ENCODE results near the gene MAT2A. TPM values are rescaled to one million over a fixed set of nuclear protein-coding genes. Genes with fewer than 3 reads are reported as not detected.

The MAT2A gene
- total and polyA plus RNA-seq, 2 donors (not counting 1 experiment from before 2014, with no cell fraction given), result 133 to 177 TPM

DNA sequence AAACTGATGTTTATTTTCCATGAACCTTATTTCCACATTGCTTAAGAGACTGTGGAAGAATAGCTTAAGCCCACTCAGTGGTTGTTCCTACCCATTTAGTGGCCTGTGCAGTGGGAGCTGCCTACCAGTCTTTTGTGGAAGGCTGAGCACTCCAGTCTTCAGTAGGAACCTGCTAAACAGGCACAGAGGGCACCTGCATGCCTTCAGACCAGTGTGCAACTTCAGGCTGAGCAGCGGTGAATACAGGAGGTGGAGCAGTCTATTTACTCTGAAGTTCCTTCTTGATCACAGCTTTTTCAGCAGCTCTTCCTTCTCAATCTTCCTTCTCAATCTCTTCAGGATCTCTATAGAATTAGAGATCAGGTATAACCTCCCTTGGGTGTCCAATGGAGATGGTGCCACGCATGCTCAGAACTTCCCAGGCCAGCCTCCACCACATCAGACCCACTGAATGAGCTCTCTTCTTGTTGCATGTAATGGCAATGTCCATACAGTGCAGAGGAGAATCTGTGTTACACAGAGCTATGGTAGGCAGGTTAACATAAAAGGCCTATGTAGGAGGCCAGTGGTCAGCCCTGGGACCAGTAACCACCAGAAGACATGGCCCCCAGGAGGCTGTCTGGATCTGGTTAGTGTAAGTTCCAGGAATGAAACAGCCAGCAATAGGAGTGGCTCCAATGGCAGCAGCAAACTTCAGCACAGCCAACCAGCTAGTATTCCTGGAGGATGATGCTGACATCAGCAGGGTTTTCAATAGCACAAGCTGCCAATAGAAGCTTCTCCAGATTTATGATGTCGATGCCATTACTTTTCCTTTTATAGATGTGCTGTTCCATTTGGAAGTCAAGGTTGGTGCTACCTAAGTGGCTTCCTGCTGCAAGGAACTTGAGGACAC lies 47.9 kb upstream of the MAT2A start:
- Histone ChIP-seq H3K27ac (ENCODE audit: low read length in 2 of 2) (no peak overlapping the region), H3K27me3 (replicated peaks in 1 of 4; ENCODE audit: control extremely low read depth in 1 of 4, control insufficient read depth in 3 of 4, insufficient read depth in 4 of 4, low read length in 3 of 4) (no peaks in the 10 kb centered on the region), H3K36me3 (replicated peaks in 1 of 2; ENCODE audit: control extremely low read depth in 1 of 2, control insufficient read depth in 1 of 2, extremely low read depth in 1 of 2, insufficient read depth in 2 of 2, low read length in 1 of 2) (no peaks in the 10 kb centered on the region), H3K4me1 (ENCODE audit: control insufficient read depth in 2 of 2, insufficient read depth in 2 of 2, low read length in 2 of 2) (peaks cover 0 to 5% of the 10 kb centered on the region in 2 donors), H3K4me2 (replicated peaks; ENCODE audit: low read depth, low read length, poor library complexity, severe bottlenecking) (no peak overlapping the region), H3K9ac (ENCODE audit: low read length) (no peak overlapping the region), H3K9me3 (ENCODE audit: control extremely low read depth in 1 of 3, control insufficient read depth in 2 of 3, insufficient read depth in 1 of 3, low read length in 2 of 3) (peaks cover 0 to 31% (median 6%) of the 10 kb centered on the region in 3 donors), H3K4me3 (ENCODE audit: control extremely low read depth in 1 of 5, extremely low read depth in 1 of 5, insufficient read depth in 1 of 5, low read depth in 2 of 5, low read length in 4 of 5) (no peak overlapping the region), H2AFZ (ENCODE audit: insufficient read depth, low read depth, low read length, poor library complexity, severe bottlenecking) (no peak overlapping the region), H4K20me1 (ENCODE audit: control insufficient read depth, insufficient read depth, low read length, poor library complexity, severe bottlenecking) (no peaks in the 10 kb centered on the region), H3K79me2 (ENCODE audit: control insufficient read depth, insufficient read depth, low read length) (no peaks in the 10 kb centered on the region)
- intact Hi-C loops (cut with micrococcal nuclease), result no loop called here
- DNase-seq, result no peak
- Mint-ChIP-seq H3K4me3 (no peak overlapping the region), H3K4me1 (peaks cover 7% of the 10 kb centered on the region), H3K27me3 (no peaks in the 10 kb centered on the region), H3K9me3 (ENCODE audit: insufficient read depth) (peaks cover 2% of the 10 kb centered on the region), H3K27ac (no peak overlapping the region)
- POLR2A ChIA-PET, result no interaction called here
- WGBS (ENCODE audit: insufficient coverage), result no CpG with 5 or more reads among the region's 3 CpGs
- ATAC-seq (ENCODE audit: low read depth), result no peak
- TF ChIP-seq EZH2 (IDR thresholded peaks at IDR 0.05; ENCODE audit: borderline replicate concordance, insufficient read depth, low read depth, low read length, poor library complexity, severe bottlenecking) (no peak), CTCF (IDR thresholded peaks at IDR 0.05) (no peak)
- CTCF ChIA-PET, result interaction anchor here (0.8 kb wide), 1 partner anchor 107 kb away, joined by 3 read pairs; no protein-coding TSS in a partner anchor

DNA sequence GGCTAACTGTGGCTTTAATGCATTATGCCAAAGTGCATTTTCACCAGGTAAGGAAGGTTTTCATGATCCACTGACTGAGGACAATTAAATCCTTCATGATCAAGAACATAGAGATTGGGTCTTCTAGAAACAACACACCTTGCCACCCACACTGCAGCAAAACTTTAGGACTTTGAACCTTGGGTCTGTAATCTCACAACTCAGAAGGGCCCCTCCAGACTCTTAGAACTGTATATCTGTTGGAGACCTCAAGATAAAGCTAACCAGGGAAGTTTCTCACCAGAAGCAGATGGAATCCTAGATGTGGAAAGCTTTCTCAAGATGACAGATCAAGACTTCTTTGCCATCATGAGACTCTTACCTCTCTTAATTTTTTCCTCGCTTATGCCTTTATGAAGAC lies 42.5 kb upstream of the MAT2A start:
- Histone ChIP-seq H3K4me3 (ENCODE audit: control extremely low read depth in 1 of 5, extremely low read depth in 1 of 5, insufficient read depth in 1 of 5, low read depth in 2 of 5, low read length in 4 of 5) (no peak overlapping the region), H3K36me3 (replicated peaks in 1 of 2; ENCODE audit: control extremely low read depth in 1 of 2, control insufficient read depth in 1 of 2, extremely low read depth in 1 of 2, insufficient read depth in 2 of 2, low read length in 1 of 2) (no peaks in the 10 kb centered on the region), H3K27me3 (replicated peaks in 1 of 4; ENCODE audit: control extremely low read depth in 1 of 4, control insufficient read depth in 3 of 4, insufficient read depth in 4 of 4, low read length in 3 of 4) (no peaks in the 10 kb centered on the region), H2AFZ (ENCODE audit: insufficient read depth, low read depth, low read length, poor library complexity, severe bottlenecking) (no peak overlapping the region), H3K9ac (ENCODE audit: low read length) (no peak overlapping the region), H3K27ac (ENCODE audit: low read length in 2 of 2) (no peak overlapping the region), H3K9me3 (ENCODE audit: control extremely low read depth in 1 of 3, control insufficient read depth in 2 of 3, insufficient read depth in 1 of 3, low read length in 2 of 3) (no peaks in the 10 kb centered on the region), H4K20me1 (ENCODE audit: control insufficient read depth, insufficient read depth, low read length, poor library complexity, severe bottlenecking) (no peaks in the 10 kb centered on the region), H3K4me2 (replicated peaks; ENCODE audit: low read depth, low read length, poor library complexity, severe bottlenecking) (no peak overlapping the region), H3K4me1 (ENCODE audit: control insufficient read depth in 2 of 2, insufficient read depth in 2 of 2, low read length in 2 of 2) (peaks cover 6 to 20% of the 10 kb centered on the region in 2 donors), H3K79me2 (ENCODE audit: control insufficient read depth, insufficient read depth, low read length) (no peaks in the 10 kb centered on the region)
- CTCF ChIA-PET, result no interaction called here
- no peak for TF ChIP-seq CTCF (IDR thresholded peaks at IDR 0.05)
- no peak for TF ChIP-seq EZH2 (IDR thresholded peaks at IDR 0.05; ENCODE audit: borderline replicate concordance, insufficient read depth, low read depth, low read length, poor library complexity, severe bottlenecking)
- POLR2A ChIA-PET, result no interaction called here
- no peak overlapping the region for H3K27ac Mint-ChIP-seq
- no peaks in the 10 kb centered on the region for H3K9me3 Mint-ChIP-seq (ENCODE audit: insufficient read depth)
- DNase-seq, result no peak
- H3K4me1 Mint-ChIP-seq, result peaks cover 21% of the 10 kb centered on the region
- H3K4me3 Mint-ChIP-seq, result no peak overlapping the region
- no peaks in the 10 kb centered on the region for H3K27me3 Mint-ChIP-seq
- no CpG with 5 or more reads among the region's 1 CpG for WGBS (ENCODE audit: insufficient coverage)
- ATAC-seq (ENCODE audit: low read depth), result no peak
- intact Hi-C loops (cut with micrococcal nuclease), result no loop called here

Measured in B cell (primary cell).